ENCODE data around the gene GAPVD1.

Gene GAPVD1

DNA sequence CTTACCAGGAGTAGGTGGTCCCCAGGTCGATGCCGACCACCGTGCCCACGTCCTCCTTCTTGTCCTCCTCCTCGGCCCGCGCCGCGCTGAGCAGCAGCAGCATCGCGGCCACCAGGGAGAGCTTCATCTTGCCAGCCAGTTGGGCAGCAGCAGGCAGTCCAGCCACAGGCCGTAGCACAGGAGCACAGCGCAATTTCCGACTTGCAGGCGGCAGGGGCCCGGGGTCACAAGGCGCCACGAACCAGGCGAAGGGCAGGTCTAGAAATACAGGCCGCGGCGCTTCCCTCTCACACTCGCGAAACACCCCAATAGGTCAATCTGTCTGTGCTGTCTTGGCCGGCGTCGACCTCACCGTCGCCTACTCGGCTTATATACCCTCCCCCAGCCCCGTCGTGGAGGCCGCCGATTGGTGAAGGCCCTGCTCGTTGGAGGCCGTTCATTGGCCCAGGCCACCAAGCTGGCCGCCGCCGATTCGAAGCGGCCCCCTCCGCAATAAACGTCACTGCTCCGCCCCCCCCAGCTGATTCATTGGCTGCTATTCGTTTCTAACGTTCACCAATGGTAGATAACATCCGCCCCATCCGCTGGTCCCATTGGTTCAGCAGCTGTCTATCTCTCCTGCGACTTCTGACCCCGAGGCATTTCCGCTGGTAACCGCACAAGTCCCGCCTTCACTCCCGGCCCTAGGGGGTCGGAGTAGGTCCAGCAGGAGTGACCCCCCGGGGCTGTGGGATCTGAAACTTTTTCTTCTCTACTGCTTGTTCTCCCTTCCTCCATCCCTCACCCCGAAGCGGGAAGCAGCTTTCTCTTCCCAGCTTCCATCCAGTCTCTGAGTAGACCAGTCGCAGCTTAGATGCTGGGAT is 20.4 kb upstream of the GAPVD1 start, which contains the start of gene HSPA5:
Gene HSPA5, minus strand, starts transcription at position 344 of the 863 bp plus-strand sequence. Its CDS starts 217 bp downstream, at position 127.
- Histone ChIP-seq H3K27ac (replicated peaks) (peak within 1 kb of the TSS; percentile 87), H3K4me3 (replicated peaks; ENCODE audit: insufficient read depth, low read length) (peak within 1 kb of the TSS; percentile 92), H3K27me3 (ENCODE audit: insufficient read depth, poor library complexity, severe bottlenecking) (no peaks in the 10 kb centered on the region)
- TF ChIP-seq POLR2AphosphoS5 (IDR thresholded peaks at IDR 0.05; ENCODE audit: low read depth) (peak; percentile 98), GABPA (IDR thresholded peaks at IDR 0.05; ENCODE audit: low read depth) (peak; percentile 85), SPI1 (IDR thresholded peaks at IDR 0.05; ENCODE audit: borderline replicate concordance, low read depth) (no peak)
- TF ChIP-seq, protein P1, sequence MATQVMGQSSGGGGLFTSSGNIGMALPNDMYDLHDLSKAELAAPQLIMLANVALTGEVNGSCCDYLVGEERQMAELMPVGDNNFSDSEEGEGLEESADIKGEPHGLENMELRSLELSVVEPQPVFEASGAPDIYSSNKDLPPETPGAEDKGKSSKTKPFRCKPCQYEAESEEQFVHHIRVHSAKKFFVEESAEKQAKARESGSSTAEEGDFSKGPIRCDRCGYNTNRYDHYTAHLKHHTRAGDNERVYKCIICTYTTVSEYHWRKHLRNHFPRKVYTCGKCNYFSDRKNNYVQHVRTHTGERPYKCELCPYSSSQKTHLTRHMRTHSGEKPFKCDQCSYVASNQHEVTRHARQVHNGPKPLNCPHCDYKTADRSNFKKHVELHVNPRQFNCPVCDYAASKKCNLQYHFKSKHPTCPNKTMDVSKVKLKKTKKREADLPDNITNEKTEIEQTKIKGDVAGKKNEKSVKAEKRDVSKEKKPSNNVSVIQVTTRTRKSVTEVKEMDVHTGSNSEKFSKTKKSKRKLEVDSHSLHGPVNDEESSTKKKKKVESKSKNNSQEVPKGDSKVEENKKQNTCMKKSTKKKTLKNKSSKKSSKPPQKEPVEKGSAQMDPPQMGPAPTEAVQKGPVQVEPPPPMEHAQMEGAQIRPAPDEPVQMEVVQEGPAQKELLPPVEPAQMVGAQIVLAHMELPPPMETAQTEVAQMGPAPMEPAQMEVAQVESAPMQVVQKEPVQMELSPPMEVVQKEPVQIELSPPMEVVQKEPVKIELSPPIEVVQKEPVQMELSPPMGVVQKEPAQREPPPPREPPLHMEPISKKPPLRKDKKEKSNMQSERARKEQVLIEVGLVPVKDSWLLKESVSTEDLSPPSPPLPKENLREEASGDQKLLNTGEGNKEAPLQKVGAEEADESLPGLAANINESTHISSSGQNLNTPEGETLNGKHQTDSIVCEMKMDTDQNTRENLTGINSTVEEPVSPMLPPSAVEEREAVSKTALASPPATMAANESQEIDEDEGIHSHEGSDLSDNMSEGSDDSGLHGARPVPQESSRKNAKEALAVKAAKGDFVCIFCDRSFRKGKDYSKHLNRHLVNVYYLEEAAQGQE (IDR thresholded peaks at IDR 0.05; ENCODE audit: insufficient replicate concordance, low read depth), result peak; percentile 74
- peak; percentile 98 to 100 for DNase-seq (ENCODE audit: low read depth in 1 of 2, low spot score in 1 of 2)

DNA sequence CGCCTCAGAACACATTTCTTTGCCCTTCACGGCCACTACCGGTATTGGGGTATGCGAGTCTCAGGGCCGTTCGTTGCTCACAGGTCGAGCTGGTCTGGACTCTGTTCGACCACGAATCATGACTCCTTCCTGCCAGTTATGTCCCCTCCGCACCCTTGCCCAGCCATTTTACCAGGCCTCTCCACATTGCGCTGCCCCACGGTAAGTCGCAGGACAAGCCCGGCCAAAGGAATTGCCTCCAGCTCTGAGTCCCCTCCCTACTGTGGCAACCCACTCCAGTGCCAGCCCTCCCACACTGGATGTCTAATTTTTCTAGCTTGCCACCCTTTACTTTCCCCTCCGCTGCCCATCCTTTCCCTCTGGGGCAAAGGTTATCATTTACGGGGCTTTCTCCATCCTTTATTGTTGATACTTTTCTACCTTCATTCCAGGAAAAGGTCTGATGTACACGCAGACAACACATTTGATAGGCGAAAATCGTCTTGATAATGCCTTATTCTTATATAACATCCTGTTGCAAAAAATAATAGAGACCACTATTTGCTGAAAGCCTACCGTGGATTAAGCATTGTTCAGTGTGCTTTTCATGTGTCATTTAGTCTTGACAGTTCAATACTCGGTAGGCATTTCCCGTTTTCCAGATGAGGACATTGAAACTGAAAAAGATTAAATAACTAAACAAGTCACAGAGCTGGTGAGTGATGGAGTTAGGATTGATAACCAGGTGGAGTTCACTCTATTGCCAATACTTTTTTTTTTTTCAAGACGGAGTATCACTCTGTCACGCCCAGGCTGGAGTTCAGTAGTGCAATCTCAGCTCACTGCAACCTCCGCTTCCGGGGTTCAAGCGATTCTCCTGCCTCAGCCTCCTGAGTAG is 19.5 kb upstream of the GAPVD1 start:
- no peak for DNase-seq (ENCODE audit: low read depth in 1 of 2, low spot score in 1 of 2)
- Histone ChIP-seq H3K4me3 (replicated peaks; ENCODE audit: insufficient read depth, low read length) (peak overlapping the region; percentile 57), H3K27ac (replicated peaks) (peak overlapping the region; percentile 87), H3K27me3 (ENCODE audit: insufficient read depth, poor library complexity, severe bottlenecking) (no peaks in the 10 kb centered on the region)
- TF ChIP-seq, protein P2, sequence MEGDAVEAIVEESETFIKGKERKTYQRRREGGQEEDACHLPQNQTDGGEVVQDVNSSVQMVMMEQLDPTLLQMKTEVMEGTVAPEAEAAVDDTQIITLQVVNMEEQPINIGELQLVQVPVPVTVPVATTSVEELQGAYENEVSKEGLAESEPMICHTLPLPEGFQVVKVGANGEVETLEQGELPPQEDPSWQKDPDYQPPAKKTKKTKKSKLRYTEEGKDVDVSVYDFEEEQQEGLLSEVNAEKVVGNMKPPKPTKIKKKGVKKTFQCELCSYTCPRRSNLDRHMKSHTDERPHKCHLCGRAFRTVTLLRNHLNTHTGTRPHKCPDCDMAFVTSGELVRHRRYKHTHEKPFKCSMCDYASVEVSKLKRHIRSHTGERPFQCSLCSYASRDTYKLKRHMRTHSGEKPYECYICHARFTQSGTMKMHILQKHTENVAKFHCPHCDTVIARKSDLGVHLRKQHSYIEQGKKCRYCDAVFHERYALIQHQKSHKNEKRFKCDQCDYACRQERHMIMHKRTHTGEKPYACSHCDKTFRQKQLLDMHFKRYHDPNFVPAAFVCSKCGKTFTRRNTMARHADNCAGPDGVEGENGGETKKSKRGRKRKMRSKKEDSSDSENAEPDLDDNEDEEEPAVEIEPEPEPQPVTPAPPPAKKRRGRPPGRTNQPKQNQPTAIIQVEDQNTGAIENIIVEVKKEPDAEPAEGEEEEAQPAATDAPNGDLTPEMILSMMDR (IDR thresholded peaks at IDR 0.05; ENCODE audit: insufficient read depth, low read length), result no peak
- TF ChIP-seq, protein P1 (IDR thresholded peaks at IDR 0.05; ENCODE audit: insufficient replicate concordance, low read depth), result no peak
- TF ChIP-seq GABPA (IDR thresholded peaks at IDR 0.05; ENCODE audit: low read depth) (no peak), SPI1 (IDR thresholded peaks at IDR 0.05; ENCODE audit: borderline replicate concordance, low read depth) (peak; percentile 67), POLR2AphosphoS5 (IDR thresholded peaks at IDR 0.05; ENCODE audit: low read depth) (peak; percentile 33; the same call in 1 of the 2 replicates)

DNA sequence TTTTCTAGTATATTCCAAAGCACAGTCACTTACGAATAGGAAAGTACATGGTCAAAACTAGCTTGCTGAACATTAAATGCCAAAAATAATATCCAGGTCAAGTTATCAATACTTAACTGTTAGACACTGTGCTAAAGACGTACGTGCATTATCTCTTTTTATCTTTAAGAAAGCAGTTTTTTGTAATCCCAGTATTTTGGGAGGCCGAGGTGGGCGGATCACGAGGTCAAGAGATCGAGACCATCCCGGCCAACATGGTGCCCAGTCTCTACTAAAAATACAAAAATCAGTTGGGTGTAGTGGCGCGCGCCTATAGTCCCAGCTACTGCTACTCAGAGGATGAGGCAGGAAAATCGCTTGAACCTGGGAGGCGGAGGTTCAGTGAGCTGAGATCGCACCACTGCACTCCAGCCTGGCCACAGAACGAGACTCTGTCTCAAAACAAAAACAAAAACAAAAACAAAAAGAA is 17.8 kb upstream of the GAPVD1 start:
- Histone ChIP-seq H3K27ac (replicated peaks) (peak overlapping the region; percentile 59), H3K4me3 (replicated peaks; ENCODE audit: insufficient read depth, low read length) (no peak overlapping the region), H3K27me3 (ENCODE audit: insufficient read depth, poor library complexity, severe bottlenecking) (no peaks in the 10 kb centered on the region)
- TF ChIP-seq POLR2AphosphoS5 (IDR thresholded peaks at IDR 0.05; ENCODE audit: low read depth) (no peak), SPI1 (IDR thresholded peaks at IDR 0.05; ENCODE audit: borderline replicate concordance, low read depth) (no peak), GABPA (IDR thresholded peaks at IDR 0.05; ENCODE audit: low read depth) (no peak)
- TF ChIP-seq, protein P1 (IDR thresholded peaks at IDR 0.05; ENCODE audit: insufficient replicate concordance, low read depth), result no peak
- TF ChIP-seq, protein P2 (IDR thresholded peaks at IDR 0.05; ENCODE audit: insufficient read depth, low read length), result no peak
- DNase-seq (ENCODE audit: low read depth in 1 of 2, low spot score in 1 of 2), result no peak
